ENCODE measurements around the gene AMIGO3.
"Not testable (repeated sequence)": the region's sequence is repeated elsewhere in the genome, so short reads cannot be mapped to it uniquely, and the experiment has no call there.

Gene AMIGO3

GRCh38 chr3:49686346-49686745 is 33.1 kb downstream of the AMIGO3 start:
- not testable (repeated sequence) for DNase-seq

GRCh38 chr3:49685846-49686245 is 33.6 kb downstream of the AMIGO3 start:
- DNase-seq = not testable (repeated sequence)

GRCh38 chr3:49685103-49685502 is 34.4 kb downstream of the AMIGO3 start:
- not testable (repeated sequence) for DNase-seq

- DNase-seq = not testable (repeated sequence)
Observed at GRCh38 chr3:49684453-49684852, 35.0 kb downstream of the AMIGO3 start.

GRCh38 chr3:49683162-49683561 is 36.3 kb downstream of the AMIGO3 start:
- DNase-seq = no peak

- DNase-seq = no peak
Observed at GRCh38 chr3:49681543-49681942, 37.9 kb downstream of the AMIGO3 start.

- DNase-seq = no peak
Observed at GRCh38 chr3:49681232-49681522, 38.3 kb downstream of the AMIGO3 start.

GRCh38 chr3:49680493-49681231 is 38.8 kb downstream of the AMIGO3 start:
- no peak for DNase-seq

- DNase-seq = no peak
Observed at GRCh38 chr3:49675912-49676311, 43.6 kb downstream of the AMIGO3 start.

GRCh38 chr3:49674497-49674983 is 44.9 kb downstream of the AMIGO3 start:
- no peak for DNase-seq

GRCh38 chr3:49673715-49674496 is 45.6 kb downstream of the AMIGO3 start, which contains the start of gene APEH:
TSS of gene APEH (plus strand) at chr3:49674351. CDS start at chr3:49674402, 51 bp downstream.
- no peak for DNase-seq

GRCh38 chr3:49673121-49673714 is 46.3 kb downstream of the AMIGO3 start:
- DNase-seq = no peak

- no peak for DNase-seq
Observed at GRCh38 chr3:49671291-49672288, 47.9 kb downstream of the AMIGO3 start.

GRCh38 chr3:49670940-49671290 is 48.6 kb downstream of the AMIGO3 start:
- no peak for DNase-seq

GRCh38 chr3:49669352-49669751 is 50.1 kb downstream of the AMIGO3 start:
- DNase-seq = no peak

GRCh38 chr3:49668861-49669260 is 50.6 kb downstream of the AMIGO3 start:
- DNase-seq = no peak

GRCh38 chr3:49668414-49668797 is 51.1 kb downstream of the AMIGO3 start:
- DNase-seq = no peak

GRCh38 chr3:49667701-49668413 is 51.6 kb downstream of the AMIGO3 start:
- no peak for DNase-seq

Data from NCI-H1105 treated with DMSO at 0.1 percent for 48 hours (cell line).